GM23338 (cell line): ENCODE measurements around the gene IFT52. TPM values are rescaled to one million over a fixed set of nuclear protein-coding genes. Genes with fewer than 3 reads are reported as not detected.

Experiments
- ATAC-seq: fragments of 200-7000 bp; cut with Tn5 transposase; 3 replicates; pipeline ENCODE4 v1.9.1; 2020
- DNase-seq: peaks from one replicate; pipeline ENCODE4 v3.0.0-alpha.2; 2015; ENCODE audit warnings: low spot score
- H2AFZ ChIP-seq: fragments of 200-600 bp; sonication (generic); 2 replicates; pipeline ENCODE4 v1.8.0; 2016; ENCODE audit warnings: antibody characterized with exemption, mild to moderate bottlenecking, moderate library complexity
- H3F3A ChIP-seq: fragments of 200-600 bp; sonication (generic); replicated peaks from 2 replicates; pipeline ENCODE4 v1.8.0; 2017; ENCODE audit warnings: antibody characterized with exemption, mixed run types, low read depth
- H3K27ac ChIP-seq: fragments of 200-600 bp; sonication (generic); 2 replicates; pipeline ENCODE4 v1.6.1; 2016; ENCODE audit warnings: low read depth
- H3K27me3 ChIP-seq: fragments of 200-600 bp; sonication (generic); 2 replicates; pipeline ENCODE4 v1.8.0; 2016; ENCODE audit warnings: mild to moderate bottlenecking, mixed run types, moderate library complexity; ENCODE audit not compliant: insufficient read depth
- H3K36me3 ChIP-seq: fragments of 200-600 bp; sonication (generic); 2 replicates; pipeline ENCODE4 v1.8.0; 2016; ENCODE audit warnings: mild to moderate bottlenecking; ENCODE audit not compliant: insufficient read depth
- H3K4me1 ChIP-seq: fragments of 200-600 bp; sonication (generic); 2 replicates; pipeline ENCODE4 v1.8.0; 2016; ENCODE audit warnings: mild to moderate bottlenecking, moderate library complexity; ENCODE audit not compliant: insufficient read depth
- H3K4me2 ChIP-seq: fragments of 200-600 bp; sonication (generic); 2 replicates; pipeline ENCODE4 v1.7.1; 2017; ENCODE audit warnings: mixed run types
- H3K4me3 ChIP-seq: fragments of 200-600 bp; sonication (generic); 2 replicates; pipeline ENCODE4 v1.6.1; 2016; ENCODE audit warnings: mixed run types
- H3K79me2 ChIP-seq: fragments of 200-600 bp; sonication (generic); replicated peaks from 2 replicates; pipeline ENCODE4 v1.8.0; 2017; ENCODE audit warnings: mild to moderate bottlenecking; ENCODE audit not compliant: insufficient read depth
- H3K9me2 ChIP-seq: fragments of 200-600 bp; sonication (generic); 2 replicates; pipeline ENCODE4 v1.8.0; 2017; ENCODE audit not compliant: insufficient read depth
- H4K20me1 ChIP-seq: fragments of 200-600 bp; sonication (generic); replicated peaks from 2 replicates; pipeline ENCODE4 v1.8.0; 2017; ENCODE audit warnings: mild to moderate bottlenecking; ENCODE audit not compliant: insufficient read depth
- H3K27ac Mint-ChIP-seq: 2 replicates; pipeline ENCODE4 v1.8.0; 2020; ENCODE audit warnings: inconsistent platforms, mild to moderate bottlenecking, moderate library complexity, mixed read lengths
- H3K27me3 Mint-ChIP-seq: 3 replicates; pipeline ENCODE4 v1.8.0; 2022; ENCODE audit warnings: low read depth, mild to moderate bottlenecking, moderate library complexity, mixed read lengths, inconsistent platforms; ENCODE audit not compliant: insufficient read depth, poor library complexity
- H3K36me3 Mint-ChIP-seq: 3 replicates; pipeline ENCODE4 v1.8.0; 2021; ENCODE audit warnings: low read depth, mild to moderate bottlenecking, inconsistent platforms, moderate library complexity, mixed read lengths
- H3K4me1 Mint-ChIP-seq: 3 replicates; pipeline ENCODE4 v1.8.0; 2020; ENCODE audit warnings: mild to moderate bottlenecking, inconsistent platforms, mixed read lengths
- H3K4me3 Mint-ChIP-seq: 3 replicates; pipeline ENCODE4 v1.8.0; 2021; ENCODE audit warnings: moderate library complexity, mild to moderate bottlenecking, inconsistent platforms, mixed read lengths
- H3K9me3 Mint-ChIP-seq: 3 replicates; pipeline ENCODE4 v1.8.0; 2020; ENCODE audit warnings: moderate library complexity, mild to moderate bottlenecking, inconsistent platforms, mixed read lengths
- CREB1 ChIP-seq: fragments of 250-450 bp; sonication (Bioruptor Pico); IDR thresholded peaks from 2 replicates; pipeline ENCODE4 v1.5.0; 2020; ENCODE audit warnings: low read depth, mild to moderate bottlenecking, moderate library complexity
- EZH2phosphoT487 ChIP-seq: fragments of 200-600 bp; sonication (generic); IDR thresholded peaks from one replicate; pipeline ENCODE4 v1.8.1; 2018; ENCODE audit warnings: antibody characterized with exemption; ENCODE audit not compliant: unreplicated experiment
- JUNB ChIP-seq: IDR thresholded peaks from one replicate; pipeline ENCODE4 v1.6.1; 2016; ENCODE audit warnings: antibody characterized with exemption; ENCODE audit not compliant: unreplicated experiment
- NANOG ChIP-seq: IDR thresholded peaks from 2 replicates; pipeline ENCODE4 v1.6.1; 2016; ENCODE audit warnings: antibody characterized with exemption, borderline replicate concordance
- POLR2AphosphoS5 ChIP-seq: IDR thresholded peaks from 2 replicates; pipeline ENCODE4 v1.6.1; 2016; ENCODE audit warnings: antibody characterized with exemption, low read depth
- STAT1 ChIP-seq: IDR thresholded peaks from one replicate; pipeline ENCODE4 v1.6.1; 2016; ENCODE audit warnings: antibody characterized with exemption; ENCODE audit not compliant: unreplicated experiment
- polyA plus RNA-seq: library from polyadenylated mRNA; unstranded; fragments of >200 nt; fragmentation: Nextera tagmentation; extraction: Ambion mirVana; gene quantifications from 2 replicates; pipeline ENCODE4 v1.2.1, GENCODE V29; 2016
- total RNA-seq: library from RNA; depleted of rRNA; stranded (reverse); fragments of >200 nt; shearing (Covaris generic); gene quantifications from 2 replicates; pipeline ENCODE4 v1.2.3, GENCODE V29; 2014
- TF ChIP-seq, protein P1 (sequence below): fragments of 250-450 bp; sonication (Bioruptor Pico); IDR thresholded peaks from 2 replicates; pipeline ENCODE4 v1.5.0; 2020; ENCODE audit warnings: mild to moderate bottlenecking, moderate library complexity
- TF ChIP-seq, protein P2 (sequence below): IDR thresholded peaks from one replicate; pipeline ENCODE4 v1.6.1; 2018; ENCODE audit warnings: antibody characterized with exemption; ENCODE audit not compliant: unreplicated experiment
- TF ChIP-seq, protein P3 (sequence below), 2 experiments: fragments of 200-600 bp in 1 of 2; sonication (generic) in 1 of 2; conservative IDR thresholded peaks; 2 replicates each; pipeline versions ENCODE4 v1.5.1 to v1.6.1; 2016 to 2017; ENCODE audit warnings: antibody characterized with exemption in 2 of 2, low read depth in 2 of 2, mild to moderate bottlenecking in 2 of 2, moderate library complexity in 1 of 2

The IFT52 gene
- total and polyA plus RNA-seq, 2 experiments from 2014 or later: 30.4 to 39.8 TPM

DNA sequence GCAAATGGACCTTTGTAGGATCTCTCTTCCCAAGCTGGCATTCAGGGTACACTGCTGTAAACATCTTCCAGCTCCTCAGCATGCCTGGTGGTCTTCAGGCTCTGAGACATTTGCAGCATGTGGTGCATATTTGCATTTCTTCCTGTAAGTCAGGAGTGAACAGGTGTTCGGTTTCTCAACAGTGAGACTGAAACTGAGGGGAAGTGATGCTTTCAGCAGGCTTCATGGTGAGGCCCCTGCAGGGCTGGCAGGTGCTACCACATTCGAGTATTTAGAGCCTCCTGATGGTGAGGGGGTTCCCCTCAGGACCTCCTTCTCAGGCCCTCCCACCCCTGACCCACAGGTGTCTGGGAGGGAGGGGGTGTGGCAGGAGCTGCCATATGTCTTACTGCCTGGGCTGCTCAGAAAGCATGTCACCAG, 91.3 kb downstream of the IFT52 start:
- Histone ChIP-seq H3K79me2 (peaks cover 38% of the 10 kb centered on the region), H3K4me2 (no peak overlapping the region), H3K27me3 (no peaks in the 10 kb centered on the region), H3K4me3 (no peak overlapping the region), H3K9me2 (no peaks in the 10 kb centered on the region), H3F3A (no peaks in the 10 kb centered on the region), H2AFZ (no peak overlapping the region), H3K27ac (no peak overlapping the region), H3K36me3 (peaks cover 3% of the 10 kb centered on the region), H3K4me1 (no peaks in the 10 kb centered on the region), H4K20me1 (peaks cover 3% of the 10 kb centered on the region)
- H3K27ac Mint-ChIP-seq: no peak overlapping the region
- peaks cover 7% of the 10 kb centered on the region for H3K27me3 Mint-ChIP-seq
- TF ChIP-seq NANOG: no peak
- H3K9me3 Mint-ChIP-seq: peaks cover 3% of the 10 kb centered on the region; the same call in 1 of the 3 replicates
- ATAC-seq (no peak), DNase-seq (no peak)
- H3K36me3 Mint-ChIP-seq: peaks cover 54% of the 10 kb centered on the region
- peaks cover 9% of the 10 kb centered on the region; the same call in 2 of the 3 replicates for H3K4me1 Mint-ChIP-seq
- no peak overlapping the region for H3K4me3 Mint-ChIP-seq

DNA sequence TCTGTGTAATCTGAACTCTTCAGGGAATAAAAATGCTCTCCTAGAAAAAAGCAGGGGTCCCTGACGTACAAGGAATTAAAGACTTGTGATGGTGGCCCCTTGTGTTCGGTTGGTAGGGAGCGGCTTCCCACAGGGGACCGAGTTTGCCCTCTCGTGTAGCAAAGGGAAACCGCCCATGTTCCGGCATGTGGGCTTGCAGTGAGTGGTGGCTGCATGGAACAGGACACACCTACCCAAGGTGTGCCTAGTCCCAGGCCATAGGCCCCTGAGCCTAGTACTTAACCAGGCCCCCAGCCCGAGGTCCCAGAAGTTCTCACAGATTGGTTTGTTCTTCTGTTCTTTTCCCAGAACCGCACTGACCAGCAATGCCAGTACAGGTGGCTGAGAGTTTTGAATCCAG, 91.7 kb downstream of the IFT52 start:
- Histone ChIP-seq H2AFZ (no peak overlapping the region), H3K9me2 (no peaks in the 10 kb centered on the region), H3F3A (no peaks in the 10 kb centered on the region), H3K4me2 (no peak overlapping the region), H3K4me1 (no peaks in the 10 kb centered on the region), H3K36me3 (peaks cover 4% of the 10 kb centered on the region), H3K27me3 (no peaks in the 10 kb centered on the region), H4K20me1 (no peaks in the 10 kb centered on the region; the same call in none of the 2 replicates), H3K4me3 (no peak overlapping the region), H3K79me2 (peaks cover 33% of the 10 kb centered on the region), H3K27ac (no peak overlapping the region)
- Mint-ChIP-seq H3K36me3 (peaks cover 54% of the 10 kb centered on the region), H3K4me3 (no peak overlapping the region), H3K27me3 (peaks cover 6% of the 10 kb centered on the region), H3K9me3 (no peaks in the 10 kb centered on the region), H3K4me1 (peaks cover 5% of the 10 kb centered on the region; the same call in 1 of the 3 replicates), H3K27ac (no peak overlapping the region)
- DNase-seq: no peak
- ATAC-seq: no peak
- TF ChIP-seq EZH2phosphoT487: no peak
- no peak for TF ChIP-seq POLR2AphosphoS5
- TF ChIP-seq, protein P1, sequence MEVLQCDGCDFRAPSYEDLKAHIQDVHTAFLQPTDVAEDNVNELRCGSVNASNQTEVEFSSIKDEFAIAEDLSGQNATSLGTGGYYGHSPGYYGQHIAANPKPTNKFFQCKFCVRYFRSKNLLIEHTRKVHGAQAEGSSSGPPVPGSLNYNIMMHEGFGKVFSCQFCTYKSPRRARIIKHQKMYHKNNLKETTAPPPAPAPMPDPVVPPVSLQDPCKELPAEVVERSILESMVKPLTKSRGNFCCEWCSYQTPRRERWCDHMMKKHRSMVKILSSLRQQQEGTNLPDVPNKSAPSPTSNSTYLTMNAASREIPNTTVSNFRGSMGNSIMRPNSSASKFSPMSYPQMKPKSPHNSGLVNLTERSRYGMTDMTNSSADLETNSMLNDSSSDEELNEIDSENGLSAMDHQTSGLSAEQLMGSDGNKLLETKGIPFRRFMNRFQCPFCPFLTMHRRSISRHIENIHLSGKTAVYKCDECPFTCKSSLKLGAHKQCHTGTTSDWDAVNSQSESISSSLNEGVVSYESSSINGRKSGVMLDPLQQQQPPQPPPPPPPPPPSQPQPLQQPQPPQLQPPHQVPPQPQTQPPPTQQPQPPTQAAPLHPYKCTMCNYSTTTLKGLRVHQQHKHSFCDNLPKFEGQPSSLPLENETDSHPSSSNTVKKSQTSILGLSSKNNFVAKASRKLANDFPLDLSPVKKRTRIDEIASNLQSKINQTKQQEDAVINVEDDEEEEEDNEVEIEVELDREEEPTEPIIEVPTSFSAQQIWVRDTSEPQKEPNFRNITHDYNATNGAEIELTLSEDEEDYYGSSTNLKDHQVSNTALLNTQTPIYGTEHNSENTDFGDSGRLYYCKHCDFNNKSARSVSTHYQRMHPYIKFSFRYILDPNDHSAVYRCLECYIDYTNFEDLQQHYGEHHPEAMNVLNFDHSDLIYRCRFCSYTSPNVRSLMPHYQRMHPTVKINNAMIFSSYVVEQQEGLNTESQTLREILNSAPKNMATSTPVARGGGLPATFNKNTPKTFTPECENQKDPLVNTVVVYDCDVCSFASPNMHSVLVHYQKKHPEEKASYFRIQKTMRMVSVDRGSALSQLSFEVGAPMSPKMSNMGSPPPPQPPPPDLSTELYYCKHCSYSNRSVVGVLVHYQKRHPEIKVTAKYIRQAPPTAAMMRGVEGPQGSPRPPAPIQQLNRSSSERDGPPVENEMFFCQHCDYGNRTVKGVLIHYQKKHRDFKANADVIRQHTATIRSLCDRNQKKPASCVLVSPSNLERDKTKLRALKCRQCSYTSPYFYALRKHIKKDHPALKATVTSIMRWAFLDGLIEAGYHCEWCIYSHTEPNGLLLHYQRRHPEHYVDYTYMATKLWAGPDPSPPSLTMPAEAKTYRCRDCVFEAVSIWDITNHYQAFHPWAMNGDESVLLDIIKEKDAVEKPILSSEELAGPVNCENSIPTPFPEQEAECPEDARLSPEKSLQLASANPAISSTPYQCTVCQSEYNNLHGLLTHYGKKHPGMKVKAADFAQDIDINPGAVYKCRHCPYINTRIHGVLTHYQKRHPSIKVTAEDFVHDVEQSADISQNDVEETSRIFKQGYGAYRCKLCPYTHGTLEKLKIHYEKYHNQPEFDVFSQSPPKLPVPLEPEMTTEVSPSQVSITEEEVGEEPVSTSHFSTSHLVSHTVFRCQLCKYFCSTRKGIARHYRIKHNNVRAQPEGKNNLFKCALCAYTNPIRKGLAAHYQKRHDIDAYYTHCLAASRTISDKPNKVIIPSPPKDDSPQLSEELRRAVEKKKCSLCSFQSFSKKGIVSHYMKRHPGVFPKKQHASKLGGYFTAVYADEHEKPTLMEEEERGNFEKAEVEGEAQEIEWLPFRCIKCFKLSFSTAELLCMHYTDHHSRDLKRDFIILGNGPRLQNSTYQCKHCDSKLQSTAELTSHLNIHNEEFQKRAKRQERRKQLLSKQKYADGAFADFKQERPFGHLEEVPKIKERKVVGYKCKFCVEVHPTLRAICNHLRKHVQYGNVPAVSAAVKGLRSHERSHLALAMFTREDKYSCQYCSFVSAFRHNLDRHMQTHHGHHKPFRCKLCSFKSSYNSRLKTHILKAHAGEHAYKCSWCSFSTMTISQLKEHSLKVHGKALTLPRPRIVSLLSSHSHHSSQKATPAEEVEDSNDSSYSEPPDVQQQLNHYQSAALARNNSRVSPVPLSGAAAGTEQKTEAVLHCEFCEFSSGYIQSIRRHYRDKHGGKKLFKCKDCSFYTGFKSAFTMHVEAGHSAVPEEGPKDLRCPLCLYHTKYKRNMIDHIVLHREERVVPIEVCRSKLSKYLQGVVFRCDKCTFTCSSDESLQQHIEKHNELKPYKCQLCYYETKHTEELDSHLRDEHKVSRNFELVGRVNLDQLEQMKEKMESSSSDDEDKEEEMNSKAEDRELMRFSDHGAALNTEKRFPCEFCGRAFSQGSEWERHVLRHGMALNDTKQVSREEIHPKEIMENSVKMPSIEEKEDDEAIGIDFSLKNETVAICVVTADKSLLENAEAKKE (CRISPR knock-in tag): no peak
- TF ChIP-seq STAT1: no peak
- no peak for TF ChIP-seq JUNB
- no peak for TF ChIP-seq NANOG
- TF ChIP-seq, protein P2, sequence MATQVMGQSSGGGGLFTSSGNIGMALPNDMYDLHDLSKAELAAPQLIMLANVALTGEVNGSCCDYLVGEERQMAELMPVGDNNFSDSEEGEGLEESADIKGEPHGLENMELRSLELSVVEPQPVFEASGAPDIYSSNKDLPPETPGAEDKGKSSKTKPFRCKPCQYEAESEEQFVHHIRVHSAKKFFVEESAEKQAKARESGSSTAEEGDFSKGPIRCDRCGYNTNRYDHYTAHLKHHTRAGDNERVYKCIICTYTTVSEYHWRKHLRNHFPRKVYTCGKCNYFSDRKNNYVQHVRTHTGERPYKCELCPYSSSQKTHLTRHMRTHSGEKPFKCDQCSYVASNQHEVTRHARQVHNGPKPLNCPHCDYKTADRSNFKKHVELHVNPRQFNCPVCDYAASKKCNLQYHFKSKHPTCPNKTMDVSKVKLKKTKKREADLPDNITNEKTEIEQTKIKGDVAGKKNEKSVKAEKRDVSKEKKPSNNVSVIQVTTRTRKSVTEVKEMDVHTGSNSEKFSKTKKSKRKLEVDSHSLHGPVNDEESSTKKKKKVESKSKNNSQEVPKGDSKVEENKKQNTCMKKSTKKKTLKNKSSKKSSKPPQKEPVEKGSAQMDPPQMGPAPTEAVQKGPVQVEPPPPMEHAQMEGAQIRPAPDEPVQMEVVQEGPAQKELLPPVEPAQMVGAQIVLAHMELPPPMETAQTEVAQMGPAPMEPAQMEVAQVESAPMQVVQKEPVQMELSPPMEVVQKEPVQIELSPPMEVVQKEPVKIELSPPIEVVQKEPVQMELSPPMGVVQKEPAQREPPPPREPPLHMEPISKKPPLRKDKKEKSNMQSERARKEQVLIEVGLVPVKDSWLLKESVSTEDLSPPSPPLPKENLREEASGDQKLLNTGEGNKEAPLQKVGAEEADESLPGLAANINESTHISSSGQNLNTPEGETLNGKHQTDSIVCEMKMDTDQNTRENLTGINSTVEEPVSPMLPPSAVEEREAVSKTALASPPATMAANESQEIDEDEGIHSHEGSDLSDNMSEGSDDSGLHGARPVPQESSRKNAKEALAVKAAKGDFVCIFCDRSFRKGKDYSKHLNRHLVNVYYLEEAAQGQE: no peak
- TF ChIP-seq CREB1 (CRISPR knock-in tag): no peak
- TF ChIP-seq, protein P3, sequence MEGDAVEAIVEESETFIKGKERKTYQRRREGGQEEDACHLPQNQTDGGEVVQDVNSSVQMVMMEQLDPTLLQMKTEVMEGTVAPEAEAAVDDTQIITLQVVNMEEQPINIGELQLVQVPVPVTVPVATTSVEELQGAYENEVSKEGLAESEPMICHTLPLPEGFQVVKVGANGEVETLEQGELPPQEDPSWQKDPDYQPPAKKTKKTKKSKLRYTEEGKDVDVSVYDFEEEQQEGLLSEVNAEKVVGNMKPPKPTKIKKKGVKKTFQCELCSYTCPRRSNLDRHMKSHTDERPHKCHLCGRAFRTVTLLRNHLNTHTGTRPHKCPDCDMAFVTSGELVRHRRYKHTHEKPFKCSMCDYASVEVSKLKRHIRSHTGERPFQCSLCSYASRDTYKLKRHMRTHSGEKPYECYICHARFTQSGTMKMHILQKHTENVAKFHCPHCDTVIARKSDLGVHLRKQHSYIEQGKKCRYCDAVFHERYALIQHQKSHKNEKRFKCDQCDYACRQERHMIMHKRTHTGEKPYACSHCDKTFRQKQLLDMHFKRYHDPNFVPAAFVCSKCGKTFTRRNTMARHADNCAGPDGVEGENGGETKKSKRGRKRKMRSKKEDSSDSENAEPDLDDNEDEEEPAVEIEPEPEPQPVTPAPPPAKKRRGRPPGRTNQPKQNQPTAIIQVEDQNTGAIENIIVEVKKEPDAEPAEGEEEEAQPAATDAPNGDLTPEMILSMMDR (conservative IDR thresholded peaks at IDR 0.05; ENCODE audit: low read depth in 2 of 2): no peak
